GM12892 (cell line): ENCODE measurements around the gene DOK7.

Source experiments
- POLR2A ChIP-seq: IDR thresholded peaks from 2 replicates; pipeline ENCODE4 v1.6.1; 2011; ENCODE audit warnings: low read depth, low read length, control low read depth
- TAF1 ChIP-seq: IDR thresholded peaks from 2 replicates; pipeline ENCODE4 v1.6.1; 2011; ENCODE audit warnings: low read depth, mild to moderate bottlenecking, control low read depth, low read length, borderline replicate concordance

GRCh38 chr4:3464349-3464905, 1.3 kb downstream of the DOK7 start:
- TF ChIP-seq TAF1 (no peak), POLR2A (no peak)
